ENCODE measurements around the gene PCDHAC1.

- TF ChIP-seq POLR2A (IDR thresholded peaks at IDR 0.05; ENCODE audit: low read depth, low read length): no peak
- TF ChIP-seq, protein P1, sequence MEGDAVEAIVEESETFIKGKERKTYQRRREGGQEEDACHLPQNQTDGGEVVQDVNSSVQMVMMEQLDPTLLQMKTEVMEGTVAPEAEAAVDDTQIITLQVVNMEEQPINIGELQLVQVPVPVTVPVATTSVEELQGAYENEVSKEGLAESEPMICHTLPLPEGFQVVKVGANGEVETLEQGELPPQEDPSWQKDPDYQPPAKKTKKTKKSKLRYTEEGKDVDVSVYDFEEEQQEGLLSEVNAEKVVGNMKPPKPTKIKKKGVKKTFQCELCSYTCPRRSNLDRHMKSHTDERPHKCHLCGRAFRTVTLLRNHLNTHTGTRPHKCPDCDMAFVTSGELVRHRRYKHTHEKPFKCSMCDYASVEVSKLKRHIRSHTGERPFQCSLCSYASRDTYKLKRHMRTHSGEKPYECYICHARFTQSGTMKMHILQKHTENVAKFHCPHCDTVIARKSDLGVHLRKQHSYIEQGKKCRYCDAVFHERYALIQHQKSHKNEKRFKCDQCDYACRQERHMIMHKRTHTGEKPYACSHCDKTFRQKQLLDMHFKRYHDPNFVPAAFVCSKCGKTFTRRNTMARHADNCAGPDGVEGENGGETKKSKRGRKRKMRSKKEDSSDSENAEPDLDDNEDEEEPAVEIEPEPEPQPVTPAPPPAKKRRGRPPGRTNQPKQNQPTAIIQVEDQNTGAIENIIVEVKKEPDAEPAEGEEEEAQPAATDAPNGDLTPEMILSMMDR (conservative IDR thresholded peaks at IDR 0.05; ENCODE audit: low read depth, low read length): no peak
- TF ChIP-seq RFX5 (IDR thresholded peaks at IDR 0.05; ENCODE audit: low read depth, low read length): no peak
- no peak for TF ChIP-seq CEBPB (IDR thresholded peaks at IDR 0.05; ENCODE audit: low read depth, low read length)
- TF ChIP-seq USF2 (IDR thresholded peaks at IDR 0.05; ENCODE audit: low read depth, low read length): no peak
- TF ChIP-seq MAZ (IDR thresholded peaks at IDR 0.05; ENCODE audit: borderline replicate concordance, low read depth, low read length): no peak
Measured at GRCh38 chr5:140916325-140916724, 9.8 kb upstream of the PCDHAC1 start.

Measured in IMR-90 (cell line).